Body of pancreas (tissue), 4 donors: ENCODE data around the gene FAM47E. TPM values are rescaled to one million over a fixed set of nuclear protein-coding genes. Genes with fewer than 3 reads are reported as not detected.
"Not testable (repeated sequence)": the region's sequence is repeated elsewhere in the genome, so short reads cannot be mapped to it uniquely, and the experiment has no call there.

Experiments used
- ATAC-seq: fragments of 150-250 bp; one replicate; pipeline ENCODE4 v1.9.1; 2016
- DNase-seq, 4 donors: peaks; one replicate each; pipeline ENCODE4 v3.0.0-alpha.2; 2019
- H3K27ac ChIP-seq, 4 donors: fragments of 200-600 bp; sonication (generic); 1 replicate in 3 of 4; 2 replicates in 1 of 4; pipeline versions ENCODE4 v1.5.1 to v1.6.1; 2016 to 2019; ENCODE audit warnings: mild to moderate bottlenecking in 1 of 4, mixed read lengths in 1 of 4, moderate library complexity in 1 of 4
- H3K27me3 ChIP-seq, 2 donors: fragments of 200-600 bp; sonication (generic); one replicate each; pipeline ENCODE4 v1.6.0; 2016; ENCODE audit warnings: mild to moderate bottlenecking in 1 of 2
- H3K36me3 ChIP-seq, 2 donors: fragments of 200-600 bp; sonication (generic); replicated peaks in 1 of 2; 2 replicates each; pipeline ENCODE4 v1.5.1; 2016; ENCODE audit warnings: low read depth in 2 of 2; ENCODE audit not compliant: insufficient read depth in 1 of 2
- H3K4me1 ChIP-seq: fragments of 200-600 bp; sonication (generic); one replicate; pipeline ENCODE4 v1.6.0; 2016
- H3K4me3 ChIP-seq, 2 donors: fragments of 200-600 bp; sonication (generic); 1 replicate in 1 of 2; 2 replicates in 1 of 2; pipeline ENCODE4 v1.5.1; 2016 to 2019
- H3K9me3 ChIP-seq, 3 donors: fragments of 200-600 bp; sonication (generic); 1 replicate in 2 of 3; 2 replicates in 1 of 3; pipeline ENCODE4 v1.5.1; 2016
- CTCF ChIP-seq, 7 experiments: fragments of 450-650 bp in 4 of 7; fragments of 200-600 bp in 3 of 7; sonication (generic) in 3 of 7; IDR thresholded peaks; one replicate each; pipeline ENCODE4 v1.5.1; 2016 to 2019; ENCODE audit warnings: antibody characterized with exemption in 7 of 7
- POLR2A ChIP-seq, 3 donors: fragments of 450-650 bp; IDR thresholded peaks; one replicate each; pipeline ENCODE4 v1.6.1; 2016; ENCODE audit warnings: antibody characterized with exemption in 3 of 3, mild to moderate bottlenecking in 2 of 3
- WGBS, 2 donors: methylation state at CpG; one replicate each; pipeline ENCODE4 v1.1.5; 2017; 5-methylcytosine and 5-hydroxymethylcytosine counted together
- intact Hi-C: fragments of 100-400 bp; cut with DNase I; formaldehyde crosslinking; loops from one replicate; pipeline ENCODE4 v1.15.1; 2023
- total RNA-seq, 2 donors: library from RNA; depleted of rRNA; stranded (reverse); fragments of >200 nt; gene quantifications; one replicate each; pipeline ENCODE4 v1.1.0, GENCODE V29; 2016

Gene FAM47E
- total RNA-seq, 2 donors from 2014 or later = 10.1 to 16.2 TPM

- no peaks in the 10 kb centered on the region for H3K27me3 ChIP-seq
- WGBS, 2 donors = 70 to 87% methylated on average over 4 of the region's 4 CpGs
- no peaks in the 10 kb centered on the region for H3K9me3 ChIP-seq
- ATAC-seq (no peak), DNase-seq (no peak)
- no peak overlapping the region for H3K27ac ChIP-seq
- H3K4me3 ChIP-seq = no peak overlapping the region
- intact Hi-C loops = no loop called here
- H3K4me1 ChIP-seq = peaks cover 15% of the 10 kb centered on the region
- no peaks in the 10 kb centered on the region for H3K36me3 ChIP-seq
- TF ChIP-seq POLR2A (IDR thresholded peaks at IDR 0.05) (no peak), CTCF (IDR thresholded peaks at IDR 0.05) (no peak)
Measured at GRCh38 chr4:76279462-76279861, 27.9 kb downstream of the FAM47E start.

- Histone ChIP-seq H3K9me3 (no peaks in the 10 kb centered on the region), H3K36me3 (no peaks in the 10 kb centered on the region), H3K4me1 (peaks cover 15% of the 10 kb centered on the region), H3K27me3 (no peaks in the 10 kb centered on the region), H3K4me3 (no peak overlapping the region), H3K27ac (peak overlapping the region in 2 of 4 donors; percentile 24 to 45)
- ATAC-seq (peak; percentile 42), DNase-seq (no peak)
- TF ChIP-seq CTCF (IDR thresholded peaks at IDR 0.05) (no peak), POLR2A (IDR thresholded peaks at IDR 0.05) (no peak)
- WGBS, 2 donors = 59 to 61% methylated on average over 6 of the region's 6 CpGs
- intact Hi-C loops = no loop called here
Measured at GRCh38 chr4:76280488-76281441, 29.2 kb downstream of the FAM47E start.

GRCh38 chr4:76281594-76281993, 30.1 kb downstream of the FAM47E start:
- H3K4me3 ChIP-seq, H3K27me3 ChIP-seq, H3K9me3 ChIP-seq, intact Hi-C loops, H3K36me3 ChIP-seq, ATAC-seq: not testable (repeated sequence)
- DNase-seq = peak; percentile 37 to 60 (median 40)
- WGBS, 2 donors = 13 to 39% methylated on average over 6 of the region's 6 CpGs
- Histone ChIP-seq H3K4me1 (peaks cover 15% of the 10 kb centered on the region), H3K27ac (peak overlapping the region in 2 of 4 donors; percentile 38 to 45)

- TF ChIP-seq POLR2A (IDR thresholded peaks at IDR 0.05) (no peak), CTCF (IDR thresholded peaks at IDR 0.05) (no peak)
- Histone ChIP-seq H3K4me3 (no peak overlapping the region), H3K4me1 (peaks cover 15% of the 10 kb centered on the region), H3K27me3 (no peaks in the 10 kb centered on the region), H3K9me3 (no peaks in the 10 kb centered on the region), H3K36me3 (no peaks in the 10 kb centered on the region), H3K27ac (no peak overlapping the region)
- WGBS, 2 donors = 91 to 92% methylated on average over 6 of the region's 6 CpGs
- intact Hi-C loops = no loop called here
- ATAC-seq (no peak), DNase-seq (no peak)
Measured at GRCh38 chr4:76282941-76283689, 31.6 kb downstream of the FAM47E start.

- 88 to 90% methylated on average over 4 of the region's 4 CpGs for WGBS, 2 donors
- TF ChIP-seq CTCF (IDR thresholded peaks at IDR 0.05) = no peak
- intact Hi-C loops = no loop called here
- peaks cover 15% of the 10 kb centered on the region for H3K4me1 ChIP-seq
- no peaks in the 10 kb centered on the region for H3K9me3 ChIP-seq
- H3K4me3 ChIP-seq = no peak overlapping the region
- ATAC-seq = no peak
- H3K27ac ChIP-seq = no peak overlapping the region
- no peaks in the 10 kb centered on the region for H3K27me3 ChIP-seq
- H3K36me3 ChIP-seq = no peaks in the 10 kb centered on the region
- DNase-seq = no peak
Measured at GRCh38 chr4:76283900-76284299, 32.4 kb downstream of the FAM47E start.

- H3K27ac ChIP-seq, H3K4me1 ChIP-seq, ATAC-seq, H3K9me3 ChIP-seq, H3K27me3 ChIP-seq, intact Hi-C loops, H3K36me3 ChIP-seq, H3K4me3 ChIP-seq, DNase-seq: not testable (repeated sequence)
- WGBS, 2 donors = 85 to 87% methylated on average over 3 of the region's 3 CpGs
Measured at GRCh38 chr4:76287811-76288210, 36.3 kb downstream of the FAM47E start.
